Astrocyte of the spinal cord (primary cell): ENCODE measurements around the gene ZFYVE9.
A peak's percentile ranks its signal among the peaks of the same experiment; 100 is the strongest.

Source experiments
- DNase-seq: peaks from one replicate; pipeline ENCODE4 v3.0.0; 2011; ENCODE audit warnings: low read depth, low spot score
- H3K4me3 ChIP-seq: 2 replicates; pipeline ENCODE4 v1.5.1; 2011; ENCODE audit warnings: low read depth, mild to moderate bottlenecking, low read length, moderate library complexity
- CTCF ChIP-seq: IDR thresholded peaks from 2 replicates; pipeline ENCODE4 v1.5.1; 2012; ENCODE audit warnings: low read depth, mild to moderate bottlenecking, low read length, inconsistent platforms
- in situ Hi-C: cut with HindIII; loops from 2 replicates; pipeline ENCODE4 v1.10.0; 2017; ENCODE audit warnings: low sequenced_read_pairs

The ZFYVE9 gene

GRCh38 chr1:52268372-52268771 is 126.5 kb downstream of the ZFYVE9 start:
- in situ Hi-C loops, result no loop called here
- peak; percentile 16 for DNase-seq
- TF ChIP-seq CTCF, result no peak
- no peak overlapping the region for H3K4me3 ChIP-seq

GRCh38 chr1:52281518-52281917 is 139.6 kb downstream of the ZFYVE9 start:
- H3K4me3 ChIP-seq, result no peak overlapping the region
- peak; percentile 5 for DNase-seq
- in situ Hi-C loops, result no loop called here
- TF ChIP-seq CTCF, result no peak

DNA sequence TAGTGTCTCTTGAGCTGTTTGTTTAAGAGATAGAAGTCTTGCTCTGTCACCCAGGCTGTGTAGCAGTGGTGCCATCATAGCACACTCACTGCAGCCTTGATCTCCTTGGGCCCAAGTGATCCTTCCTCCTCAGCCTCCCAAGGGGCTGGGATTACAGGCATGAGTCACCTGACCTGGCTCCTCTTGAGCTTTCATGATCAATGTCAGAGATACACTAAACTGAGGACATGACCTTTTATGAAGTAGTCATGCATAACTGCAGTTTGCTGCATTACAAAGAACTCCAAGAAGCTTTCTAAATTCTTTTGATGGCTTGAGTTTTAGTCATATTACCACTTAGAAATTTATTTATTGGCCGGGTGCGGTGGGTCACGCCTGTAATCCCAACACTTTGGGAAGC is 146.4 kb downstream of the ZFYVE9 start:
- no peak for TF ChIP-seq CTCF

GRCh38 chr1:52294580-52294979 is 152.7 kb downstream of the ZFYVE9 start:
- in situ Hi-C loops, result no loop called here
- H3K4me3 ChIP-seq, result no peak overlapping the region
- no peak for DNase-seq
- TF ChIP-seq CTCF, result no peak

More for the DNA sequence above, 146.4 kb downstream of the ZFYVE9 start:
- peak; percentile 18 for DNase-seq
- in situ Hi-C loops, result no loop called here
- H3K4me3 ChIP-seq, result no peak overlapping the region

GRCh38 chr1:52296345-52296744 is 154.5 kb downstream of the ZFYVE9 start:
- no peak overlapping the region for H3K4me3 ChIP-seq
- DNase-seq, result peak; percentile 65
- in situ Hi-C loops, result no loop called here
- TF ChIP-seq CTCF, result peak; percentile 73

DNA sequence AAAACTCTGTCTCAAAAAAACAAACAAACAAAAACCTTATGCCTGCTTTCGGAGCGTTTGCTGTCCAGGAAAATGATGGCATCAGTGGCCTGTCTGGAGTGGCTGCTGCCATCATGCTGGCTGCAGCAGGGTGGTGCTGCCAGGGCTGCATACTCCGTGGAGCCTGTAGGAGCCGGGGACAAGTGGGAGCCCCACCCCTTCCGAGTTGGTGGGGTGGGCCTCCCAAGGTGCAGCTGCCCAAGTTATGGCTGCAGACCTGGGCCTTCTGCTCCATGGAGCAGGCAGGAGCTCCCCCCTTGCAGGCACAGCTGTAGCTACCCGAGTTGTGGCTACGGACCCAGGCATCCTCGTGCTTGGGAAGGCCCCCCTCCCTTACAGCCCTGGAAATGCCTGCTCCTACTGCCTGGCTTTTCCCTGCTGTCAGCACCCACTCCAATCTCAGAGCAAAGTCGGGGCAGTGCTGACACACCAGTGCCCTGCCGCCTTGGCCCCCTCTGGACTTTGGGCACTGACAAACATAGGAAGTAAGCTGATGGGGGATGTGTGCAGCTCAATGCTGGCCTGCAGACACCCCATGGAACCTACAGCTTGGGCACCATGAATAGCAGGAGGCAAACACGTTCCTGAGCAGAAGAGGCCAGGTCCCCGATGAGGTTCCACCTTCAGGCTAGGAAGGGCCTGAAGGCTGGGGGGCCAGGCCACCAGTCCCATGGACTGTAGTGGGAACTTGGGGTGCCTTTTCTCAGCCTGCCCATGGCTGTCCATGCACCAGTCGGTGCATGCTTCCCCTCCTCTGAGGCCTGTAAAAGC is 163.7 kb downstream of the ZFYVE9 start:
- DNase-seq, result no peak
- TF ChIP-seq CTCF, result no peak
- no peak overlapping the region for H3K4me3 ChIP-seq
- in situ Hi-C loops, result no loop called here
